C4-2B (cell line): ENCODE results near the gene ST6GALNAC3.
"Not testable (repeated sequence)": the region's sequence is repeated elsewhere in the genome, so short reads cannot be mapped to it uniquely, and the experiment has no call there.

Source experiments
- H3K27ac ChIP-seq: fragments of 450-650 bp; 2 replicates; pipeline ENCODE4 v1.5.1; 2017
- ZFX ChIP-seq: fragments of 450-650 bp; IDR thresholded peaks from 2 replicates; pipeline ENCODE4 v1.6.1; 2017
- TF ChIP-seq, protein P1 (sequence below): fragments of 450-650 bp; conservative IDR thresholded peaks from 2 replicates; pipeline ENCODE4 v1.5.1; 2017; ENCODE audit warnings: mild to moderate bottlenecking

ST6GALNAC3 gene

DNA sequence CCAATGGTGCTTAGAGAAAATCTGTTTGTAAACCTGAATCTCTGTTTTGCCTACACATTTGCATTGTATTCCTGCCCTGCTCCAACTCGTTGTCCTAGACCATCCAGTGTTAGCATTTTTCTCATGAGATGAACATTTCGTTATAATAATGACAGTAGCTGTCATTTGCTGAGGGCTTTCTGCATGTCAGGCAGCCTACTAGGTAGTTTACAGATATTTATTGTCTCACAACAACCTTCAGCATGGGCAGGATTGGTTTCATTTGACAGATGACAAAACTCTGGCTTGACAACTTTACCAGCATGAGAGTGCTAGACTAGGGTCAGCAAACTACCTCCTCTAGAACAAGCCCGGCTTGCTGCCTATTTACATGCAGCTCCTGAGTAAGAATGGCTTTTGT is 10.1 kb downstream of the ST6GALNAC3 start:
- TF ChIP-seq ZFX: no peak
- TF ChIP-seq, protein P1, sequence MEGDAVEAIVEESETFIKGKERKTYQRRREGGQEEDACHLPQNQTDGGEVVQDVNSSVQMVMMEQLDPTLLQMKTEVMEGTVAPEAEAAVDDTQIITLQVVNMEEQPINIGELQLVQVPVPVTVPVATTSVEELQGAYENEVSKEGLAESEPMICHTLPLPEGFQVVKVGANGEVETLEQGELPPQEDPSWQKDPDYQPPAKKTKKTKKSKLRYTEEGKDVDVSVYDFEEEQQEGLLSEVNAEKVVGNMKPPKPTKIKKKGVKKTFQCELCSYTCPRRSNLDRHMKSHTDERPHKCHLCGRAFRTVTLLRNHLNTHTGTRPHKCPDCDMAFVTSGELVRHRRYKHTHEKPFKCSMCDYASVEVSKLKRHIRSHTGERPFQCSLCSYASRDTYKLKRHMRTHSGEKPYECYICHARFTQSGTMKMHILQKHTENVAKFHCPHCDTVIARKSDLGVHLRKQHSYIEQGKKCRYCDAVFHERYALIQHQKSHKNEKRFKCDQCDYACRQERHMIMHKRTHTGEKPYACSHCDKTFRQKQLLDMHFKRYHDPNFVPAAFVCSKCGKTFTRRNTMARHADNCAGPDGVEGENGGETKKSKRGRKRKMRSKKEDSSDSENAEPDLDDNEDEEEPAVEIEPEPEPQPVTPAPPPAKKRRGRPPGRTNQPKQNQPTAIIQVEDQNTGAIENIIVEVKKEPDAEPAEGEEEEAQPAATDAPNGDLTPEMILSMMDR: no peak
- H3K27ac ChIP-seq: no peak overlapping the region

DNA sequence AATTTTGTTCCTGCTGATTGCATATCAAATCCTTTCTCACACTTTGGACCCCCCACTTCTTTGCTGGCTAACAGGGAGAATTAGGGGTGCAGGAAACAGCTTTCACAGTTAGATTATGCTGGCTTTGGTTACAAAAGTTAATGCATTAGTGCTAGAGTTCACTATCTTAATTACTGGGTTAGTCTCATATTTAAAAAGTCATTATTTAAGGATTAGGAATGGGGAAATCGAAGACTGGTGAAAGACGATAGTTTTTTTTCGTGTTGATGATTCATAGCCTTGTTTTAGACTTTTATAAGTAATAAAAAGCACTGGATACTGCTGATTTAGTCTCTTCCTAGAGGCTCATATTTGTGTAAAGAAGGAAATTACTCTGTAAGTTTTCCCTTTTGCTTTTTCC is 11.6 kb downstream of the ST6GALNAC3 start:
- no peak for TF ChIP-seq ZFX
- H3K27ac ChIP-seq: no peak overlapping the region

DNA sequence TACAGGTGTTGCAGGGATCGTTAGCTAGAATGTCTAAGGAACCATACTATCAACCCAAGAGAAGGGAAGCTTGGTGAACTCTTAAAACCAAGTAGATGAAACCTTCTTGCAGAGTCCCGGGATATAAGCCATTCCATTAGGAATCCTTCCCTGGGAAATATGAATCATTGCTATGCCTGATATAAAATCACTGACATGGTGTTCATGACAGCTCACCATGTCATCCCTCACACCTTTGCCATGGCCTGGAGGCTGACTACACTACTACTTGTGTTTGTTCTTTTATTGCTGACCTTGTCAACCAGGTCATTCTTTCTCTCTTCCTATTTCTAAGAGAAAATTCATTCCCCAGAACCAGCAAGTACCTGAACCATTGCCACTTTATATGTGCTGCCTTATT is 12.1 kb downstream of the ST6GALNAC3 start:
- no peak overlapping the region for H3K27ac ChIP-seq

DNA sequence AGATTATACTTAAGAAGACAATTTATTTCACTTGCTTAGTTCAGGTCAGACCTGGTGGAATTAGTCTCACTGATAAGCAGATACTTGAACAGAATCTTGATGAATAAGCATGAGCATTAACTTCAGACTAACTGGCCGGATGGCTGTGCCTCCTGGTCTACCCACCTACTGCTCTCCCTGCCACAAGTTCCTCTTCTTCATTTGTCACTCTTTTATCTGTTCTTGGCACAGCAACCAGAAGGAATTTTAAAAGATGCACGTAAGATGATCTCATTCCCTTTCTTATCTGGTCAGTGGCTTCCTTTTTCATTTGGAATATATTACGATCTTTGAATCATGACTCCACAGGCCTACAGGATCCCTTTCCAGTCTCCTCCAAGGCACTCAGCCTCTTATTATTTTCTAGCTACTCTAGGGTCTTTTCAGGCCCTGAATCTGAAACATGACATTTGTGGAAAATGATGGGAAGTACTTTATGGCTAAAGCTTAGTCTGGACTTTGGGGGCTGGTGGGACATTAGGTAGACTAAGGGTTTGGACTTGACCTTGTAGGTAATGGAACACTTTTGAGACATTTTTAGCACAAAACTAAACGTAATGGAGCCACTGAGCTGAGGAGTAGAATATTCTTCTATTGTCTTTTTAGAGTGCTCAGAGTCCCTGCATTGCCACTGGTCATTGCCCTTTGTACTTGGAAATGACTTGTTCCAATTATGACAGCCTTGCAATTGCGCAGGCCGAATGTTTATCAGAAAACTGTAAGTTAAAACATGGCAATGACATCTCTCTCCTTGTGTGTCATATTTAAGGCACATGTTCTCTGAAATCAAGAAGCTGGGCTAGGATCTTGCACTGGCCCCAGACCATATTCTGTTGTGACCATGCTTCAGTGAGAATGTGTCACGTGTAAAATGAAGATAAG is 16.0 kb downstream of the ST6GALNAC3 start:
- TF ChIP-seq ZFX: no peak
- TF ChIP-seq, protein P1: no peak
- no peak overlapping the region for H3K27ac ChIP-seq

More for the DNA sequence above, 12.1 kb downstream of the ST6GALNAC3 start:
- TF ChIP-seq ZFX: no peak
- TF ChIP-seq, protein P1: no peak

DNA sequence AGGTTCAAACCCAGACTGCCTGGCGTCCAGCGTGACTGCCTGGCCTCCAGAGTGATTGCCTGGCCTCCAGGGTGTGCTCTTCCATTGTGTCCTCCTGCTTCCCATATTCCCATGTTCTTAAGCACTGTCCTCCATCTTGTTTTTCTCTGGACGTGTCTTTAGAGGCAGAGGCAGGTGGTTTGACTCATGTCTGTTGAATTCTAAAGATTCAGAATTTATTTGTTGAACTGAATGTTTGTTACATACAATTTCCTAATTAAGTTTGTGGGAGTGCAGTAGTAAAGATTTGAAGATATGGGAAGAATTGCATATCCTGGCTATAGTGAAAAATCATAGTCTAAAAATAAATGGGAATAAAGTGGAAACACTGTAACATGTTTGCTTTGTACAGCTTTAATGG is 18.3 kb downstream of the ST6GALNAC3 start:
- H3K27ac ChIP-seq: no peak overlapping the region
- TF ChIP-seq ZFX: no peak
- TF ChIP-seq, protein P1: no peak

DNA sequence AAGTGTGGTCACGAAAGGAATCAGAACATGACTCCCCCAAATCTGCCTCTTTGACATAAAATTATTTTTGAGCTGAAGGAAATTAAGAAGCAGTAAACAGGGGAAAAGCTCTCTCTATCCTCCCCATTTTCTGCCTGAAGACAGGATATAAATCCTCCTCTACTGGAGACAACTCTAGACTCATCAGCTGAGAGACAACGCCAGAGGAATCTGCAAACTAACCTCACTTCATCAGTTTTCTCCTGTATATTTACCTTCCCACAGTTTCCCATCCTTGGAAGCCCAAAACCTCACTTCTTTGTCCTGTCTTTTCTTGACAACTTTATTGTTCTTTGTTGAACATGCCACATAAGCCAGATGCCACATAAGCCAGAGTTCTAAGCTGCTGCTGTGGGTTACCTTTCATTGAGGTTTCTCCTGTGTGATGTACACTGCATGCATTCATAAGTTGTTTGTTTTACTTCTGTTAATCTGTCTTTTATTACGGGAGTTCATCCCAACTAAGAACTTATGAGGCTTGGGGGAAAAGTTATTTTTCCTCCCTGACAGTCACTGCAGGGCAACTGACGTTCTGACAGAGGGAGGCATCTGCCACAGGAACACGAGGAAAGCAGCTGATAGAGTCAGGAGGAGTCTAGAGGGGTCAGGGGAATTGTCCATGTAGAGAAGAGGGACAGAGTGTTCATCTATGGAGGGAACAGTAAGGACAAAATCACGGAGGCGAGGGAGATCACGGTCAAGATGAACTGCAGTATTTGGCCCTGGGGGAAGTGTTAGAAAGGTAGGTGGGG is 19.2 kb downstream of the ST6GALNAC3 start:
- TF ChIP-seq, protein P1: no peak
- no peak for TF ChIP-seq ZFX
- no peak overlapping the region for H3K27ac ChIP-seq

DNA sequence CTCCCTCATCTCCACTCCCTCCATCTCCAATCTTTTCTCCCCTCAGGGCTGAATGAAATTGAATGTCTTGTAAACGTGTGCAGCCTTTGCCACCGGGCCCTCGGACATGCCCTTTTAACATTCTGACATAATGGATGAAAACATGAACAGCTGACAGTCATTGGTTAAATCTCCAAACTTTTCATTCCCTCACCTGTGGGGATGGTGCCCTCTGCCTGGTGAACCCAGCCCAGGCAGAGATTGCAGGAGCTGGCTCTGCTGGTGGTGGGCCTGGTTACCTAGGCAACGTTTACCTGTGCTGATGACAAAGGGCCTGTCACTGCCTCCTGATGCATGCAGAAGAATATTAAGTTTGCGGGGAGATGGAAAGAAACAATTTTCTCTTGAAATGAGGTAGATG is 21.3 kb downstream of the ST6GALNAC3 start:
- no peak for TF ChIP-seq ZFX
- no peak overlapping the region for H3K27ac ChIP-seq

DNA sequence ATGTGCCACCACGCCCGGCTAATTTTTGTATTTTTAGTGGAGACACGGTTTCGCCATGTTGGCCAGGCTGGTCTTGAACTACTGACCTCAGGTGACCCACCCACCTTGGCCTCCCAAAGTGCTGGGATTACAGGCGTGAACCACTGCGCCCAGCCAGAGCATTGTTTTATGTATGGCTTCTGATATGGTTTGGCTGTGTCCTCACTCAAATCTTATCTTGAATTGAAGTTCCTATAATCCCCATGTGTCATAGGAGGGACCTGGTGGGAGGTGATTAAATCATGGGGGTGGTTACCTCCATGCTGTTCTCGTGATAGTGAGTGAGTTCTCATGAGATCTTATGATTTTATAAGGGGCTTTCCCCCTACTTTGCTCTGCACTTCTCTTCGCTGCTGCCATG is 22.5 kb downstream of the ST6GALNAC3 start:
- H3K27ac ChIP-seq: not testable (repeated sequence)
